CD4-positive, alpha-beta T cell (primary cell): ENCODE measurements around the gene NTRK1. TPM values are rescaled to one million over a fixed set of nuclear protein-coding genes. Genes with fewer than 3 reads are reported as not detected.
"Not testable (repeated sequence)": the region's sequence is repeated elsewhere in the genome, so short reads cannot be mapped to it uniquely, and the experiment has no call there.

Source experiments
- ATAC-seq: fragments of 200-7000 bp; cut with Tn5 transposase; one replicate; pipeline ENCODE4 v1.10.0; 2022; ENCODE audit warnings: mild to moderate bottlenecking; ENCODE audit not compliant: poor library complexity
- CTCF ChIA-PET: fragments of 350-600 bp; sonication (Branson Sonifier 250); formaldehyde crosslinking; loops from one replicate; lab custom pipeline; 2021; ENCODE audit warnings: antibody characterized with exemption, inconsistent platforms; lab: Charles Lee
- POLR2A ChIA-PET: fragments of 350-600 bp; sonication (Branson Sonifier 250); formaldehyde crosslinking; loops from one replicate; lab custom pipeline; 2021; ENCODE audit warnings: antibody characterized with exemption, inconsistent platforms; lab: Charles Lee
- DNase-seq, 14 experiments: peaks; one replicate each; pipeline ENCODE4 v3.0.0-alpha.2; 2013 to 2020; ENCODE audit warnings: mixed read lengths in 2 of 14
- H3K27ac ChIP-seq, 2 donors: one replicate each; pipeline versions ENCODE4 v1.5.1 to v1.7.0; 2013; ENCODE audit warnings: low read length in 2 of 2, low read depth in 1 of 2, mild to moderate bottlenecking in 1 of 2
- H3K27me3 ChIP-seq, 2 experiments: 1 replicate in 1 of 2; 2 replicates in 1 of 2; pipeline versions ENCODE4 v1.6.1 to v1.7.0; 2013; ENCODE audit warnings: low read length in 2 of 2, control low read depth in 1 of 2, mild to moderate bottlenecking in 1 of 2, moderate library complexity in 1 of 2; ENCODE audit not compliant: insufficient read depth in 2 of 2, control insufficient read depth in 1 of 2
- H3K36me3 ChIP-seq: one replicate; pipeline ENCODE4 v1.6.1; 2013; ENCODE audit warnings: low read length, control low read depth; ENCODE audit not compliant: insufficient read depth
- H3K4me1 ChIP-seq: one replicate; pipeline ENCODE4 v1.6.1; 2013; ENCODE audit warnings: low read length, control low read depth; ENCODE audit not compliant: insufficient read depth
- H3K4me3 ChIP-seq: one replicate; pipeline ENCODE4 v1.5.1; 2013; ENCODE audit warnings: mild to moderate bottlenecking, low read length, moderate library complexity
- H3K9me3 ChIP-seq, 2 experiments: 1 replicate in 1 of 2; 2 replicates in 1 of 2; pipeline versions ENCODE4 v1.6.1 to v1.7.0; 2013; ENCODE audit warnings: low read length in 2 of 2, mild to moderate bottlenecking in 2 of 2, control low read depth in 1 of 2, moderate library complexity in 1 of 2; ENCODE audit not compliant: control insufficient read depth in 1 of 2, insufficient read depth in 1 of 2
- H3K27ac Mint-ChIP-seq: one replicate; pipeline ENCODE4 v1.8.0; 2020; ENCODE audit warnings: mixed read lengths
- H3K27me3 Mint-ChIP-seq: one replicate; pipeline ENCODE4 v1.8.0; 2021; ENCODE audit warnings: mixed read lengths
- H3K36me3 Mint-ChIP-seq: one replicate; pipeline ENCODE4 v1.8.0; 2021; ENCODE audit warnings: low read depth, mixed read lengths
- H3K4me1 Mint-ChIP-seq: one replicate; pipeline ENCODE4 v1.8.0; 2021; ENCODE audit warnings: low read depth, mixed read lengths
- H3K4me3 Mint-ChIP-seq: one replicate; pipeline ENCODE4 v1.8.0; 2020; ENCODE audit warnings: mild to moderate bottlenecking, mixed read lengths
- H3K9me3 Mint-ChIP-seq: one replicate; pipeline ENCODE4 v1.8.0; 2020; ENCODE audit warnings: mixed read lengths
- intact Hi-C, 2 experiments: fragments of 100-400 bp; cut with DNase I in 1 of 2; cut with micrococcal nuclease in 1 of 2; formaldehyde crosslinking; loops; one replicate each; pipeline versions ENCODE4 v1.15.1 to v1.9.0; 2023 to 2025; cut with DNase I, micrococcal nuclease
- total RNA-seq, 174 experiments: library from RNA in 2 of 174; stranded (reverse) in 2 of 174; gene quantifications; one replicate each; pipeline ENCODE4 v1.2.3 and lab custom pipeline; 2021 to 2026
- TF ChIP-seq, protein P1 (sequence below): fragments of 200-600 bp; IDR thresholded peaks from one replicate; pipeline ENCODE4 v1.8.0; 2022; ENCODE audit warnings: antibody characterized with exemption, mild to moderate bottlenecking

The NTRK1 gene
- total RNA-seq, 2 experiments from 2014 or later = 0.42 to 0.52 TPM

- H3K4me3 ChIP-seq = no peak overlapping the region
- H3K9me3 ChIP-seq = peaks cover 0 to 23% of the 10 kb centered on the region in 2 experiments
- ChIA-PET POLR2A (no interaction called here), CTCF (no interaction called here)
- no peaks in the 10 kb centered on the region for H3K36me3 ChIP-seq
- Mint-ChIP-seq H3K27ac (no peak overlapping the region), H3K4me3 (no peak overlapping the region), H3K36me3 (no peaks in the 10 kb centered on the region), H3K9me3 (no peaks in the 10 kb centered on the region), H3K4me1 (peaks cover 38% of the 10 kb centered on the region), H3K27me3 (peaks cover 97% of the 10 kb centered on the region)
- peaks cover 70 to 98% of the 10 kb centered on the region in 2 experiments for H3K27me3 ChIP-seq
- DNase-seq = no peak
- no peak overlapping the region for H3K27ac ChIP-seq
- TF ChIP-seq, protein P1, sequence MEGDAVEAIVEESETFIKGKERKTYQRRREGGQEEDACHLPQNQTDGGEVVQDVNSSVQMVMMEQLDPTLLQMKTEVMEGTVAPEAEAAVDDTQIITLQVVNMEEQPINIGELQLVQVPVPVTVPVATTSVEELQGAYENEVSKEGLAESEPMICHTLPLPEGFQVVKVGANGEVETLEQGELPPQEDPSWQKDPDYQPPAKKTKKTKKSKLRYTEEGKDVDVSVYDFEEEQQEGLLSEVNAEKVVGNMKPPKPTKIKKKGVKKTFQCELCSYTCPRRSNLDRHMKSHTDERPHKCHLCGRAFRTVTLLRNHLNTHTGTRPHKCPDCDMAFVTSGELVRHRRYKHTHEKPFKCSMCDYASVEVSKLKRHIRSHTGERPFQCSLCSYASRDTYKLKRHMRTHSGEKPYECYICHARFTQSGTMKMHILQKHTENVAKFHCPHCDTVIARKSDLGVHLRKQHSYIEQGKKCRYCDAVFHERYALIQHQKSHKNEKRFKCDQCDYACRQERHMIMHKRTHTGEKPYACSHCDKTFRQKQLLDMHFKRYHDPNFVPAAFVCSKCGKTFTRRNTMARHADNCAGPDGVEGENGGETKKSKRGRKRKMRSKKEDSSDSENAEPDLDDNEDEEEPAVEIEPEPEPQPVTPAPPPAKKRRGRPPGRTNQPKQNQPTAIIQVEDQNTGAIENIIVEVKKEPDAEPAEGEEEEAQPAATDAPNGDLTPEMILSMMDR = no peak
- intact Hi-C loops = loop anchor here (5.0 to 10.0 kb wide), 2 partner anchors 127 to 240 kb away; no protein-coding TSS in a partner anchor
- peaks cover 33% of the 10 kb centered on the region for H3K4me1 ChIP-seq
- ATAC-seq = no peak
Measured at GRCh38 chr1:156924478-156925153, 64.0 kb downstream of the NTRK1 start.

DNA sequence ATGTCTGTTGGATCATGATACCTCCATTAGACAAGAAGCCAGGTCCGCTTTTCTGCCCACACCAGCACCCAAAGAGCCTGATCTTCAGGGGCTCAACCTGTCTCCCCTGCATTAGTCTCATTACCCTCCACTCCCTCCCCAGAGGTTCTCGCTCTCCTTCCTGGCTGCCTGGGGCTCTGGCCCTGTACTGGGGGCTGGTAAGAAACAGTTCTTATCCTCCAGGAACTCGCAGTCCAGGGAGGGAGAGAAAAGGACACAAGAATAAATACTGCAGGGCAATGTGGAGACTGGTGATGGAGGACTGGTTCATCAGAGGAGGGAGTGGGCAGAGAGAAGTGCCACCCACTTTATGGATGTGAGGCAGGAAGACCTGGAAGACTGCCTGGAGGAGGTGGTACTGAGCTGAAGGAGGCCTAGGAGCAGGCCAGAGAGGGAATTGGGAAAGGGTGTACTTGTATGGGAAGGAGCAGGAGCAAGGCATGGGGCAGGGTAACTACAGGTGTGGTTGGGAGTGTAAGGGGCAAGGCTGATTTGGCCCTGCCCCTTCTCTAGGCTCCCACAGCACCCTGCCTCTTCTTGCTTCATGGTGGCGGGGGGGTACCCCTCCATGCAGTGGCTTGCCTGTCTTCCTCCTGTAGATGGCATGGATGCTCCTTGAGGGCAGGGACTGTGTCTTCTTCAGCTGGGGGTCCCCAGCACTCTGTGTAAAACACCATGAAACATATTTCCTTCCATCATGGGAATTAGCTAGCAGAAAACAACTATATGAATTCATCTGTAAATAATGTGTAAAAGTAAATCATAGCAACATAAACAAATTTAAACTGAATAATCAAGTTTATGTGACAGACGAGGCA, 64.7 kb downstream of the NTRK1 start:
- Histone ChIP-seq H3K27me3 (peaks cover 71 to 94% of the 10 kb centered on the region in 2 experiments), H3K4me3 (no peak overlapping the region), H3K4me1 (peaks cover 30% of the 10 kb centered on the region), H3K9me3 (peaks cover 0 to 20% of the 10 kb centered on the region in 2 experiments), H3K36me3 (no peaks in the 10 kb centered on the region), H3K27ac (no peak overlapping the region)
- CTCF ChIA-PET = no interaction called here
- no peaks in the 10 kb centered on the region for H3K9me3 Mint-ChIP-seq
- H3K27me3 Mint-ChIP-seq = peaks cover 95% of the 10 kb centered on the region
- H3K4me3 Mint-ChIP-seq = peak overlapping the region; percentile 34
- no peak overlapping the region for H3K27ac Mint-ChIP-seq
- DNase-seq (no peak), ATAC-seq (no peak)
- intact Hi-C loops = loop anchor here (2.0 to 10.0 kb wide), 3 partner anchors 33 to 241 kb away; partner anchors contain the start of gene PEAR1 (in 1 of the 2)
- no peaks in the 10 kb centered on the region for H3K36me3 Mint-ChIP-seq
- H3K4me1 Mint-ChIP-seq = peaks cover 38% of the 10 kb centered on the region
- TF ChIP-seq, protein P1 = no peak
- POLR2A ChIA-PET = no interaction called here

GRCh38 chr1:156926175-156926574, 65.5 kb downstream of the NTRK1 start:
- H3K4me1 Mint-ChIP-seq = peaks cover 33% of the 10 kb centered on the region
- no peak overlapping the region for H3K4me3 Mint-ChIP-seq
- peak in 3 of 14 experiments; percentile 7 to 49 (median 40) for DNase-seq
- TF ChIP-seq, protein P1 = no peak
- Histone ChIP-seq H3K4me3 (no peak overlapping the region), H3K36me3 (no peaks in the 10 kb centered on the region), H3K27me3 (peaks cover 68 to 93% of the 10 kb centered on the region in 2 experiments), H3K4me1 (peaks cover 24% of the 10 kb centered on the region), H3K9me3 (peaks cover 0 to 19% of the 10 kb centered on the region in 2 experiments), H3K27ac (no peak overlapping the region)
- H3K36me3 Mint-ChIP-seq = no peaks in the 10 kb centered on the region
- peaks cover 94% of the 10 kb centered on the region for H3K27me3 Mint-ChIP-seq
- no peak for ATAC-seq
- H3K9me3 Mint-ChIP-seq = no peaks in the 10 kb centered on the region
- ChIA-PET POLR2A (no interaction called here), CTCF (interaction anchor here (2.4 kb wide), 1 partner anchor 34 kb away, joined by 11 read pairs; no protein-coding TSS in a partner anchor)
- no peak overlapping the region for H3K27ac Mint-ChIP-seq
- intact Hi-C loops = loop anchor here (2.0 to 10.0 kb wide), 3 partner anchors 33 to 241 kb away; partner anchors contain the start of gene PEAR1 (in 1 of the 2)

DNA sequence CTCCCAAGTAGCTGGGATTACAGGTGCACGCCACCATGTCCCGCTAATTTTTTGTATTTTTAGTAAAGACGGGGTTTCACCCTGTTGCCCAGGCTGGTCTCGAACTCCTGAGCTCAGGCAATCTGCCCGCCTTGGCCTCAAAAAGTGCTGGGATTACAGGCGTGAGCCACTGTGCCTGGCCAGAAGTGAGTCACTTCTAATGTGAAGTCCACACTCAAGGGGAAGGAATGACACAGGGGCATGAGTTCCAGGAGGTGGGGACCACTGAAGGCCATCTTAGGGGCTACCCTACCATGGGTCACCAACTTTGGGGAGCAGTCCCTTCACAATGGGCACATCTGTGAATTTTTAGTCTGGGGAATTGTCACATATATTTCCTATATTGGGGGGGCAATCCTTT, 66.0 kb downstream of the NTRK1 start:
- H3K36me3 Mint-ChIP-seq, H3K36me3 ChIP-seq, DNase-seq, ATAC-seq, H3K4me3 ChIP-seq, POLR2A ChIA-PET, H3K4me3 Mint-ChIP-seq, H3K27ac ChIP-seq, H3K27ac Mint-ChIP-seq, H3K9me3 Mint-ChIP-seq: not testable (repeated sequence)
- Mint-ChIP-seq H3K4me1 (peaks cover 37% of the 10 kb centered on the region), H3K27me3 (peaks cover 94% of the 10 kb centered on the region)
- Histone ChIP-seq H3K4me1 (peaks cover 24% of the 10 kb centered on the region), H3K27me3 (peaks cover 64 to 88% of the 10 kb centered on the region in 2 experiments), H3K9me3 (peaks cover 0 to 19% of the 10 kb centered on the region in 2 experiments)
- CTCF ChIA-PET = interaction anchor here (1.4 to 2.4 kb wide), 2 partner anchors 34 to 237 kb away, joined by 6 to 11 read pairs; no protein-coding TSS in a partner anchor
- intact Hi-C loops = loop anchor here (1.0 to 10.0 kb wide), 4 partner anchors 34 to 242 kb away; partner anchors contain the start of gene PEAR1 (in 1 of the 2)
